ENCODE results near the gene KITLG.
"Not testable (repeated sequence)": the region's sequence is repeated elsewhere in the genome, so short reads cannot be mapped to it uniquely, and the experiment has no call there.

Gene KITLG

DNA sequence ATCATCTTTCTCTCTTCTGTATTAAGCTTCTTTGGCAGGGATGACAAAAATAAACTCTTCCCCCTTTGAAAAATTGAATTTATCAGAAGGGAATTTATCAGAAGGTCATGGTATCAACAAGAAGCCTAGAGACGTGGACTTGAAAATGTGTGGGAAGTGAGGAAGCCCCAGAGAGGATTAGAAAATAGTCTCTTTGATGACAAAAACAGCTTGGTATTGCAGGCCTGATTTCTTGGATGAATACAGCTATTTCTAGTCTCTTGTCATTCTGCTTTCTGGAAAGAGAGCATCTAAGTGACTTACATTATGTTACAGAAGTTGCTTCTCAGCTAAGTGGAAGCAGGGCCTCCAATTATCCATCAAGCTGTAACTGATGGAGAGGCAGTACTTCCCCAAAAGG lies 111.1 kb downstream of the KITLG start:
- TF ChIP-seq, protein P1, sequence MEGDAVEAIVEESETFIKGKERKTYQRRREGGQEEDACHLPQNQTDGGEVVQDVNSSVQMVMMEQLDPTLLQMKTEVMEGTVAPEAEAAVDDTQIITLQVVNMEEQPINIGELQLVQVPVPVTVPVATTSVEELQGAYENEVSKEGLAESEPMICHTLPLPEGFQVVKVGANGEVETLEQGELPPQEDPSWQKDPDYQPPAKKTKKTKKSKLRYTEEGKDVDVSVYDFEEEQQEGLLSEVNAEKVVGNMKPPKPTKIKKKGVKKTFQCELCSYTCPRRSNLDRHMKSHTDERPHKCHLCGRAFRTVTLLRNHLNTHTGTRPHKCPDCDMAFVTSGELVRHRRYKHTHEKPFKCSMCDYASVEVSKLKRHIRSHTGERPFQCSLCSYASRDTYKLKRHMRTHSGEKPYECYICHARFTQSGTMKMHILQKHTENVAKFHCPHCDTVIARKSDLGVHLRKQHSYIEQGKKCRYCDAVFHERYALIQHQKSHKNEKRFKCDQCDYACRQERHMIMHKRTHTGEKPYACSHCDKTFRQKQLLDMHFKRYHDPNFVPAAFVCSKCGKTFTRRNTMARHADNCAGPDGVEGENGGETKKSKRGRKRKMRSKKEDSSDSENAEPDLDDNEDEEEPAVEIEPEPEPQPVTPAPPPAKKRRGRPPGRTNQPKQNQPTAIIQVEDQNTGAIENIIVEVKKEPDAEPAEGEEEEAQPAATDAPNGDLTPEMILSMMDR (IDR thresholded peaks at IDR 0.05) = no peak
- no peaks in the 10 kb centered on the region for H3K9me3 ChIP-seq
- no peaks in the 10 kb centered on the region for H3K36me3 ChIP-seq
- intact Hi-C loops (cut with DNase I; ENCODE audit: low total_unique reads) = no loop called here
- no peak overlapping the region for H3K27ac ChIP-seq
- H3K27me3 ChIP-seq = no peaks in the 10 kb centered on the region
- H3K4me3 ChIP-seq = no peak overlapping the region
- H3K4me1 ChIP-seq = peaks cover 0 to 15% (median 5%) of the 10 kb centered on the region in 4 donors
- no peak for DNase-seq

DNA sequence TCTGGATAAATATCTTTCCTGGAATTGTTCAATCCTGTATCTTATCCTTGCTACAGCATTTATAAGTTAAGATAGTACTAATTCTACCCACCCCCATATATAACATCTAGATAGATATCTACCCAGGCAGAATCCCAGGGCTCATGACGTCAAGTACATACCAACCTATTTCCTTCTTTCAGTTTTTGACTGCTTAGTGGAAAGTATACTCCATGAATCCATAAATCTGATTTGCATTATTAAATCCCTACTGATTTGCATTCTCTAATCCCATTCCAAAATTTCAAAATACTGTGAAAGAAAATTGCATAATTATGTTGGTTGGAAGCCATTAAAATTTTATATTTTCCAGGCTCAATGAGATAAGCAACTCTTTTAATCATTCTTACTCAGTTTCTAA lies 111.7 kb downstream of the KITLG start:
- intact Hi-C loops (cut with DNase I; ENCODE audit: low total_unique reads) = no loop called here
- Histone ChIP-seq H3K9me3 (no peaks in the 10 kb centered on the region), H3K27me3 (no peaks in the 10 kb centered on the region), H3K27ac (no peak overlapping the region), H3K4me3 (no peak overlapping the region), H3K36me3 (no peaks in the 10 kb centered on the region), H3K4me1 (peaks cover 0 to 15% (median 5%) of the 10 kb centered on the region in 4 donors)
- TF ChIP-seq, protein P1 (IDR thresholded peaks at IDR 0.05) = no peak
- DNase-seq = no peak

DNA sequence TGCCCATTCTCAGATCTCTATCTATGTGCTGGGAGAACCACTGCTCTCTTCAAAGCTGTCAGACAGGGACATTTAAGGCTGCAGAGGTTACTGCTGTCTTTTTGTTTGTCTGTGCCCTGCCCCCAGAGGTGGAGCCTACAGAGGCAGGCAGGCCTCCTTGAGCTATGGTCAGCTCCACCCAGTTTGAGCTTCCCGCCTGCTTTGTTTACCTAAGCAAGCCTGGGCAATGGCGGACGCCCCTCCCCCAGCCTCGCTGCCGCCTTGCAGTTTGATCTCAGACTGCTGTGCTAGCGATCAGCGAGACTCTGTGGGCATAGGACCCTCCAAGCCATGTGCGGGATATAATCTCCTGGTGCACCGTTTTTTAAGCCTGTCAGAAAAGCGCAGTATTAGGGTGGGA lies 113.6 kb downstream of the KITLG start:
- H3K27ac ChIP-seq; H3K4me1 ChIP-seq; H3K36me3 ChIP-seq; H3K27me3 ChIP-seq; DNase-seq; H3K4me3 ChIP-seq; H3K9me3 ChIP-seq; intact Hi-C loops (cut with DNase I; ENCODE audit: low total_unique reads): not testable (repeated sequence)

DNA sequence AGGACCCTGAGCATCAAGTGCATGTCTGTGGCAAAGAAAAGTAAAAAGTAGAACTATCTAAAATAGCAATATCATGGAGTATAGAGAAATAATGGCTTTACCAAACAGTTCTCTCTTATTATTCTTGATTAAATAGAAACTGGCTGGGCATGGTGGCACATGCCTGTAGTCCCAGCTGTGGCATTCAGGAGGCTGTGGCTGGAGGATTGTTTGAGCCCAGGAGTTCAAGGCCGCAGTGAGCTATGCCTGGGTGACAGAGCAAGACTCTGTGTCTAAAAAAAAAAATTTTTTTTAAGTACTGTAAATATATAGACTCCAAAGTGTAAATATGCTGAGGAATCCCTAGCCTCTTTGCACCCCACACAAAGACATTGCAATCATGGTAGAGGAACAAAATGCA lies 121.9 kb downstream of the KITLG start:
- no peak for DNase-seq
- intact Hi-C loops (cut with DNase I; ENCODE audit: low total_unique reads) = no loop called here
- TF ChIP-seq, protein P1 (IDR thresholded peaks at IDR 0.05) = no peak
- Histone ChIP-seq H3K9me3 (no peaks in the 10 kb centered on the region), H3K27ac (no peak overlapping the region), H3K27me3 (no peaks in the 10 kb centered on the region), H3K36me3 (no peaks in the 10 kb centered on the region), H3K4me3 (no peak overlapping the region), H3K4me1 (no peaks in the 10 kb centered on the region)

DNA sequence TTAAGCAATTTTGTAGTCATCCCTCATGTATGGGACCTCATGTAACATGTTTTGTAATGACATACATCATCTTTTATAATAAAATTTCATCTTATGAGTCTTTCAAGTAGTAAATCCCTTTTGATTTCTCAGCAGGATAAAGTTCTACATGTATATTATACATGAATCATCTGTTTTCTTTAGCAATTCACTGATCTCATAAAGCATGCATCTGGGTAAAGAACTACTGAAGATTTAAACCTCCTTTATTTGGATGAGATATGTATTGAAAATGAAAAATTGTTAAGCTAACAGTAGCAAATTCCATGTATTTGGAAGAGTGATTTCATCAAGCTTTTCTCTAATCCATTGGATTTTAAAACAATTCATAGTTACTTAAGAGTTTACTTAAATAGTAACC lies 126.9 kb downstream of the KITLG start:
- Histone ChIP-seq H3K4me3 (no peak overlapping the region), H3K36me3 (no peaks in the 10 kb centered on the region), H3K27ac (no peak overlapping the region), H3K4me1 (no peaks in the 10 kb centered on the region), H3K27me3 (no peaks in the 10 kb centered on the region), H3K9me3 (no peaks in the 10 kb centered on the region)
- no peak for DNase-seq
- intact Hi-C loops (cut with DNase I; ENCODE audit: low total_unique reads) = no loop called here
- TF ChIP-seq, protein P1 (IDR thresholded peaks at IDR 0.05) = no peak

DNA sequence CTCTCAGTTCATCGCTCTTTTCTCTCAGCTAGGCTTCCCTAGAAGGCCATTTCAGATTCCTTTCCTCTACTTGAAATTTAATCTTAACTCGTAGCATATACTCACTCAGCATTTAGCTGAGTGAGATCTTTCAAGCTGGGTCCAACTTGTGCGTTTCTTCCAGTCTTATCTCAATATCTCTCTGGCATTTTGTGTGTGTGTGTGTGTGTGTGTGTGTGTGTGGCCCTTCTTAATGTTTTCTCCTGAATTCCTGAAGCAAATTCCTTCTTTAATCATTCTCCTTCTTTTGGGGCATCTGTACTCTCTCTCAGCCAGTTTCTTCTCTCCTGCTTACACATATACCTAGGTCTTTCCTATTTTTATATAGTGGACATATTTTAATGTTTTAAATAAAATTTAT lies 129.1 kb downstream of the KITLG start:
- Histone ChIP-seq H3K4me3 (no peak overlapping the region), H3K9me3 (no peaks in the 10 kb centered on the region), H3K27me3 (no peaks in the 10 kb centered on the region), H3K27ac (no peak overlapping the region), H3K36me3 (no peaks in the 10 kb centered on the region), H3K4me1 (no peaks in the 10 kb centered on the region)
- intact Hi-C loops (cut with DNase I; ENCODE audit: low total_unique reads) = no loop called here
- no peak for DNase-seq
- TF ChIP-seq, protein P1 (IDR thresholded peaks at IDR 0.05) = no peak
